SK-N-SH treated with all-trans-retinoic acid at 6 μM for 48 hours (cell line): Measurements from ENCODE around the gene TMEM43.

Experiments used
- ATAC-seq: fragments of 200-7000 bp; cut with Tn5 transposase; 3 replicates; pipeline ENCODE4 v1.9.1; 2020; ENCODE audit warnings: mild to moderate bottlenecking, moderate library complexity
- ARNTL ChIP-seq: fragments of 450-650 bp; formaldehyde crosslinking; IDR thresholded peaks from 2 replicates; pipeline ENCODE4 v1.5.0; 2020; ENCODE audit warnings: low read depth, mild to moderate bottlenecking, moderate library complexity, borderline replicate concordance
- BACH2 ChIP-seq: fragments of 250-450 bp; sonication (Bioruptor Pico); IDR thresholded peaks from 2 replicates; pipeline ENCODE4 v1.9.0; 2021; ENCODE audit warnings: mild to moderate bottlenecking, borderline replicate concordance
- CREB5 ChIP-seq: fragments of 250-450 bp; sonication (Bioruptor Pico); IDR thresholded peaks from 2 replicates; pipeline ENCODE4 v1.5.1; 2020; ENCODE audit warnings: low read depth, mild to moderate bottlenecking, moderate library complexity
- ESRRG ChIP-seq: fragments of 250-450 bp; sonication (Bioruptor Pico); IDR thresholded peaks from 2 replicates; pipeline ENCODE4 v1.6.1; 2021; ENCODE audit warnings: mild to moderate bottlenecking
- GLIS3 ChIP-seq: fragments of 250-450 bp; sonication (Bioruptor Pico); IDR thresholded peaks from 2 replicates; pipeline ENCODE4 v1.5.0; 2020; ENCODE audit warnings: mild to moderate bottlenecking, moderate library complexity
- ISL1 ChIP-seq: fragments of 250-450 bp; sonication (Bioruptor Pico); IDR thresholded peaks from 2 replicates; pipeline ENCODE4 v2.1.2; 2022; ENCODE audit warnings: mild to moderate bottlenecking, moderate library complexity
- OSR1 ChIP-seq: fragments of 250-450 bp; sonication (Bioruptor Pico); IDR thresholded peaks from 2 replicates; pipeline ENCODE4 v1.8.0; 2022; ENCODE audit warnings: moderate library complexity, mild to moderate bottlenecking, inconsistent platforms
- PATZ1 ChIP-seq: fragments of 250-450 bp; sonication (Bioruptor Pico); IDR thresholded peaks from 2 replicates; pipeline ENCODE4 v1.8.0; 2020; ENCODE audit warnings: mild to moderate bottlenecking, moderate library complexity, borderline replicate concordance
- POU6F1 ChIP-seq: fragments of 250-450 bp; sonication (Bioruptor Pico); IDR thresholded peaks from 2 replicates; pipeline ENCODE4 v1.8.0; 2021; ENCODE audit warnings: low read depth, mild to moderate bottlenecking, moderate library complexity, borderline replicate concordance
- PPARA ChIP-seq: fragments of 250-450 bp; sonication (Bioruptor Pico); IDR thresholded peaks from 2 replicates; pipeline ENCODE4 v1.5.0; 2020; ENCODE audit warnings: mild to moderate bottlenecking, borderline replicate concordance
- SNAI2 ChIP-seq: fragments of 250-450 bp; sonication (Bioruptor Pico); IDR thresholded peaks from 2 replicates; pipeline ENCODE4 v1.5.0; 2020; ENCODE audit warnings: mild to moderate bottlenecking, moderate library complexity
- TCF4 ChIP-seq: fragments of 250-450 bp; sonication (Bioruptor Pico); IDR thresholded peaks from 2 replicates; pipeline ENCODE4 v1.8.0; 2021; ENCODE audit warnings: mild to moderate bottlenecking, moderate library complexity, borderline replicate concordance
- TOX ChIP-seq: fragments of 250-450 bp; sonication (Bioruptor Pico); IDR thresholded peaks from 2 replicates; pipeline ENCODE4 v1.8.0; 2021; ENCODE audit warnings: mild to moderate bottlenecking, moderate library complexity, borderline replicate concordance
- TSHZ2 ChIP-seq: fragments of 250-450 bp; sonication (Bioruptor Pico); IDR thresholded peaks from 2 replicates; pipeline ENCODE4 v1.5.0; 2020; ENCODE audit warnings: mild to moderate bottlenecking, moderate library complexity
- ZC3H10 ChIP-seq: fragments of 250-450 bp; sonication (Bioruptor Pico); IDR thresholded peaks from 2 replicates; pipeline ENCODE4 v1.5.1; 2021; ENCODE audit warnings: mild to moderate bottlenecking, moderate library complexity
- ZFP3 ChIP-seq: fragments of 250-450 bp; sonication (Bioruptor Pico); IDR thresholded peaks from 2 replicates; pipeline ENCODE4 v1.5.0; 2020; ENCODE audit warnings: mild to moderate bottlenecking, moderate library complexity
- ZFP30 ChIP-seq: fragments of 450-650 bp; formaldehyde crosslinking; IDR thresholded peaks from 2 replicates; pipeline ENCODE4 v1.5.0; 2022; ENCODE audit warnings: mild to moderate bottlenecking, moderate library complexity
- ZNF565 ChIP-seq: fragments of 450-650 bp; formaldehyde crosslinking; conservative IDR thresholded peaks from 2 replicates; pipeline ENCODE4 v1.5.0; 2020; ENCODE audit warnings: low read depth, mild to moderate bottlenecking, moderate library complexity
- ZNF70 ChIP-seq: fragments of 450-650 bp; formaldehyde crosslinking; IDR thresholded peaks from 2 replicates; pipeline ENCODE4 v1.5.0; 2020; ENCODE audit warnings: mild to moderate bottlenecking, moderate library complexity
- ZNF8 ChIP-seq: fragments of 450-650 bp; formaldehyde crosslinking; IDR thresholded peaks from 2 replicates; pipeline ENCODE4 v1.5.0; 2020; ENCODE audit warnings: mild to moderate bottlenecking, moderate library complexity

The TMEM43 gene

GRCh38 chr3:14130230-14130629 lies 5.4 kb downstream of the TMEM43 start (continued):
- no peak for TF ChIP-seq TSHZ2 (CRISPR knock-in tag)
- TF ChIP-seq ISL1 (CRISPR knock-in tag), result no peak
- TF ChIP-seq POU6F1 (CRISPR knock-in tag), result no peak
- no peak for TF ChIP-seq ZNF70 (CRISPR knock-in tag)
- no peak for TF ChIP-seq BACH2
- no peak for TF ChIP-seq ZNF8 (CRISPR knock-in tag)
- TF ChIP-seq ESRRG (CRISPR knock-in tag), result no peak

- TF ChIP-seq GLIS3 (CRISPR knock-in tag) (no peak), CREB5 (CRISPR knock-in tag) (no peak), TSHZ2 (CRISPR knock-in tag) (no peak), ZNF565 (CRISPR knock-in tag) (no peak), PATZ1 (CRISPR knock-in tag) (no peak), ZFP30 (CRISPR knock-in tag) (no peak), ZFP3 (no peak), TOX (CRISPR knock-in tag) (no peak), ARNTL (CRISPR knock-in tag) (no peak), ESRRG (CRISPR knock-in tag) (no peak), OSR1 (CRISPR knock-in tag) (no peak), ZC3H10 (CRISPR knock-in tag) (no peak), PPARA (CRISPR knock-in tag) (no peak), ZNF8 (CRISPR knock-in tag) (no peak), SNAI2 (CRISPR knock-in tag) (no peak), ZNF70 (CRISPR knock-in tag) (no peak)
- no peak for ATAC-seq
Observed at GRCh38 chr3:14130707-14131106, 5.9 kb downstream of the TMEM43 start.

- no peak for ATAC-seq
- TF ChIP-seq TSHZ2 (CRISPR knock-in tag) (no peak), PATZ1 (CRISPR knock-in tag) (no peak), ZNF565 (CRISPR knock-in tag) (no peak), TCF4 (no peak), ZNF8 (CRISPR knock-in tag) (no peak), ESRRG (CRISPR knock-in tag) (no peak), PPARA (CRISPR knock-in tag) (no peak), BACH2 (no peak)
Observed at GRCh38 chr3:14131134-14131533, 6.3 kb downstream of the TMEM43 start.
